ENCODE data around the gene NDEL1.

Gene NDEL1

GRCh38 chr17:8470447-8471047 is 34.9 kb downstream of the NDEL1 start:
- H3K27me3 ChIP-seq (ENCODE audit: insufficient read depth, low read length) = no peaks in the 10 kb centered on the region
- H3K27ac ChIP-seq (ENCODE audit: low read depth, low read length, poor library complexity, severe bottlenecking) = no peak overlapping the region
- no peaks in the 10 kb centered on the region for H3K9me2 ChIP-seq (ENCODE audit: low read depth, low read length)
- H3K9ac ChIP-seq (ENCODE audit: low read length) = no peak overlapping the region
- no peak overlapping the region for H2AFZ ChIP-seq (ENCODE audit: low read length)
- no peaks in the 10 kb centered on the region for H3F3A ChIP-seq (ENCODE audit: insufficient read depth, low read length)
- no peaks in the 10 kb centered on the region for H3K79me2 ChIP-seq (ENCODE audit: insufficient read depth, low read length)
- H3K4me1 ChIP-seq (ENCODE audit: insufficient read depth, low read length, severe bottlenecking) = no peaks in the 10 kb centered on the region
- H3K36me3 ChIP-seq (ENCODE audit: insufficient read depth, low read length) = peaks cover 54% of the 10 kb centered on the region
- TF ChIP-seq EZH2 (IDR thresholded peaks at IDR 0.05; ENCODE audit: borderline replicate concordance, low read length) = no peak
- H3K4me3 ChIP-seq (ENCODE audit: low read depth, low read length, poor library complexity, severe bottlenecking) = no peak overlapping the region
- H4K20me1 ChIP-seq (ENCODE audit: insufficient read depth, low read length) = no peaks in the 10 kb centered on the region
- no peaks in the 10 kb centered on the region for H3K9me3 ChIP-seq (ENCODE audit: low read length)
- H3K4me2 ChIP-seq (ENCODE audit: low read length) = no peak overlapping the region

GRCh38 chr17:8472663-8473062 is 37.0 kb downstream of the NDEL1 start:
- Histone ChIP-seq H3K36me3 (ENCODE audit: insufficient read depth, low read length) (peaks cover 61% of the 10 kb centered on the region), H3K4me3 (ENCODE audit: low read depth, low read length, poor library complexity, severe bottlenecking) (no peak overlapping the region), H3K79me2 (ENCODE audit: insufficient read depth, low read length) (no peaks in the 10 kb centered on the region)

GRCh38 chr17:8473451-8474192 is 37.9 kb downstream of the NDEL1 start:
- Histone ChIP-seq H3K4me1 (ENCODE audit: insufficient read depth, low read length, severe bottlenecking) (no peaks in the 10 kb centered on the region), H4K20me1 (ENCODE audit: insufficient read depth, low read length) (no peaks in the 10 kb centered on the region), H3K9me2 (ENCODE audit: low read depth, low read length) (no peaks in the 10 kb centered on the region), H3K36me3 (ENCODE audit: insufficient read depth, low read length) (peaks cover 61% of the 10 kb centered on the region), H3K4me3 (ENCODE audit: low read depth, low read length, poor library complexity, severe bottlenecking) (no peak overlapping the region), H3K79me2 (ENCODE audit: insufficient read depth, low read length) (no peaks in the 10 kb centered on the region), H3K9ac (ENCODE audit: low read length) (no peak overlapping the region), H3K9me3 (ENCODE audit: low read length) (no peaks in the 10 kb centered on the region), H3K27ac (ENCODE audit: low read depth, low read length, poor library complexity, severe bottlenecking) (no peak overlapping the region), H3F3A (ENCODE audit: insufficient read depth, low read length) (no peaks in the 10 kb centered on the region), H2AFZ (ENCODE audit: low read length) (no peak overlapping the region), H3K27me3 (ENCODE audit: insufficient read depth, low read length) (no peaks in the 10 kb centered on the region), H3K4me2 (ENCODE audit: low read length) (no peak overlapping the region)
- TF ChIP-seq CTCF (IDR thresholded peaks at IDR 0.05; ENCODE audit: low read length) (no peak), EZH2 (IDR thresholded peaks at IDR 0.05; ENCODE audit: borderline replicate concordance, low read length) (no peak)

More at GRCh38 chr17:8472663-8473062, 37.0 kb downstream of the NDEL1 start:
- H3K9ac ChIP-seq (ENCODE audit: low read length) = no peak overlapping the region
- no peaks in the 10 kb centered on the region for H3K27me3 ChIP-seq (ENCODE audit: insufficient read depth, low read length)
- no peaks in the 10 kb centered on the region for H4K20me1 ChIP-seq (ENCODE audit: insufficient read depth, low read length)
- no peaks in the 10 kb centered on the region for H3K9me2 ChIP-seq (ENCODE audit: low read depth, low read length)
- no peak for TF ChIP-seq EZH2 (IDR thresholded peaks at IDR 0.05; ENCODE audit: borderline replicate concordance, low read length)
- no peaks in the 10 kb centered on the region for H3K9me3 ChIP-seq (ENCODE audit: low read length)
- H2AFZ ChIP-seq (ENCODE audit: low read length) = no peak overlapping the region
- H3K4me1 ChIP-seq (ENCODE audit: insufficient read depth, low read length, severe bottlenecking) = no peaks in the 10 kb centered on the region
- no peaks in the 10 kb centered on the region for H3F3A ChIP-seq (ENCODE audit: insufficient read depth, low read length)
- H3K27ac ChIP-seq (ENCODE audit: low read depth, low read length, poor library complexity, severe bottlenecking) = no peak overlapping the region
- H3K4me2 ChIP-seq (ENCODE audit: low read length) = no peak overlapping the region

GRCh38 chr17:8474826-8475225 is 39.1 kb downstream of the NDEL1 start:
- Histone ChIP-seq H3K4me2 (ENCODE audit: low read length) (no peak overlapping the region), H2AFZ (ENCODE audit: low read length) (no peak overlapping the region), H3K9me2 (ENCODE audit: low read depth, low read length) (no peaks in the 10 kb centered on the region), H3K4me1 (ENCODE audit: insufficient read depth, low read length, severe bottlenecking) (no peaks in the 10 kb centered on the region), H3K79me2 (ENCODE audit: insufficient read depth, low read length) (no peaks in the 10 kb centered on the region), H3K36me3 (ENCODE audit: insufficient read depth, low read length) (peaks cover 71% of the 10 kb centered on the region), H3F3A (ENCODE audit: insufficient read depth, low read length) (no peaks in the 10 kb centered on the region), H3K4me3 (ENCODE audit: low read depth, low read length, poor library complexity, severe bottlenecking) (no peak overlapping the region), H3K9me3 (ENCODE audit: low read length) (no peaks in the 10 kb centered on the region), H3K27ac (ENCODE audit: low read depth, low read length, poor library complexity, severe bottlenecking) (no peak overlapping the region), H4K20me1 (ENCODE audit: insufficient read depth, low read length) (no peaks in the 10 kb centered on the region), H3K27me3 (ENCODE audit: insufficient read depth, low read length) (no peaks in the 10 kb centered on the region), H3K9ac (ENCODE audit: low read length) (no peak overlapping the region)
- TF ChIP-seq CTCF (IDR thresholded peaks at IDR 0.05; ENCODE audit: low read length) (no peak), EZH2 (IDR thresholded peaks at IDR 0.05; ENCODE audit: borderline replicate concordance, low read length) (no peak)
